ENCODE data around the gene WDR41.
"Not testable (repeated sequence)": the region's sequence is repeated elsewhere in the genome, so short reads cannot be mapped to it uniquely, and the experiment has no call there.

The WDR41 gene

GRCh38 chr5:77491783-77492652 lies at the start of gene WDR41:
Gene WDR41 (minus strand): TSS chr5:77492316. CDS start chr5:77492220, 96 bp downstream.
- H3K4me1 ChIP-seq (ENCODE audit: control insufficient read depth, insufficient read depth, low read length, unreplicated experiment), result peaks cover 14% of the 10 kb centered on the region
- H2AFZ ChIP-seq (ENCODE audit: low read length, unreplicated experiment), result peak within 1 kb of the TSS; percentile 90
- peak within 1 kb of the TSS; percentile 95 for H3K4me3 ChIP-seq (ENCODE audit: low read depth, low read length)
- peaks cover 36% of the 10 kb centered on the region for H3K79me2 ChIP-seq (ENCODE audit: control insufficient read depth, insufficient read depth, low read length, unreplicated experiment)
- H3K36me3 ChIP-seq (ENCODE audit: insufficient read depth, low read length), result peaks cover 11% of the 10 kb centered on the region; the same call in 1 of the 2 replicates
- no peaks in the 10 kb centered on the region for H3K27me3 ChIP-seq (ENCODE audit: insufficient read depth, low read length)
- H3K27ac ChIP-seq (ENCODE audit: low read depth, low read length), result peak within 1 kb of the TSS; percentile 90

- no peaks in the 10 kb centered on the region for H3K79me2 ChIP-seq (ENCODE audit: control insufficient read depth, insufficient read depth, low read length, unreplicated experiment)
- H3K27me3 ChIP-seq (ENCODE audit: insufficient read depth, low read length), result peaks cover 72% of the 10 kb centered on the region
- H3K27ac ChIP-seq (ENCODE audit: low read depth, low read length), result no peak overlapping the region
- H3K4me3 ChIP-seq (ENCODE audit: low read depth, low read length), result no peak overlapping the region
- no peaks in the 10 kb centered on the region for H3K4me1 ChIP-seq (ENCODE audit: control insufficient read depth, insufficient read depth, low read length, unreplicated experiment)
- no peak overlapping the region for H2AFZ ChIP-seq (ENCODE audit: low read length, unreplicated experiment)
- no peaks in the 10 kb centered on the region for H3K36me3 ChIP-seq (ENCODE audit: insufficient read depth, low read length)
Observed at GRCh38 chr5:77531297-77531696, 39.2 kb upstream of the WDR41 start.

- no peak overlapping the region for H2AFZ ChIP-seq (ENCODE audit: low read length, unreplicated experiment)
- no peak overlapping the region for H3K27ac ChIP-seq (ENCODE audit: low read depth, low read length)
- H3K27me3 ChIP-seq (ENCODE audit: insufficient read depth, low read length), result no peaks in the 10 kb centered on the region
- H3K36me3 ChIP-seq (ENCODE audit: insufficient read depth, low read length), result no peaks in the 10 kb centered on the region
- no peaks in the 10 kb centered on the region for H3K79me2 ChIP-seq (ENCODE audit: control insufficient read depth, insufficient read depth, low read length, unreplicated experiment)
- H3K4me3 ChIP-seq (ENCODE audit: low read depth, low read length), result no peak overlapping the region
- H3K4me1 ChIP-seq (ENCODE audit: control insufficient read depth, insufficient read depth, low read length, unreplicated experiment), result no peaks in the 10 kb centered on the region
Observed at GRCh38 chr5:77518304-77518703, 26.2 kb upstream of the WDR41 start.

GRCh38 chr5:77514457-77514856 lies 22.3 kb upstream of the WDR41 start:
- peaks cover 20% of the 10 kb centered on the region for H3K27me3 ChIP-seq (ENCODE audit: insufficient read depth, low read length)
- H3K27ac ChIP-seq (ENCODE audit: low read depth, low read length), result no peak overlapping the region
- no peak overlapping the region for H3K4me3 ChIP-seq (ENCODE audit: low read depth, low read length)
- no peaks in the 10 kb centered on the region for H3K79me2 ChIP-seq (ENCODE audit: control insufficient read depth, insufficient read depth, low read length, unreplicated experiment)
- H3K36me3 ChIP-seq (ENCODE audit: insufficient read depth, low read length), result no peaks in the 10 kb centered on the region
- no peak overlapping the region for H2AFZ ChIP-seq (ENCODE audit: low read length, unreplicated experiment)
- no peaks in the 10 kb centered on the region for H3K4me1 ChIP-seq (ENCODE audit: control insufficient read depth, insufficient read depth, low read length, unreplicated experiment)

- Histone ChIP-seq H3K4me3 (ENCODE audit: low read depth, low read length) (no peak overlapping the region), H3K36me3 (ENCODE audit: insufficient read depth, low read length) (no peaks in the 10 kb centered on the region)
Observed at GRCh38 chr5:77513321-77513720, 21.2 kb upstream of the WDR41 start.

GRCh38 chr5:77501132-77501531 lies 9.0 kb upstream of the WDR41 start:
- not testable (repeated sequence) for H3K36me3 ChIP-seq (ENCODE audit: insufficient read depth, low read length); H3K79me2 ChIP-seq (ENCODE audit: control insufficient read depth, insufficient read depth, low read length, unreplicated experiment); H3K27ac ChIP-seq (ENCODE audit: low read depth, low read length); H3K27me3 ChIP-seq (ENCODE audit: insufficient read depth, low read length); H3K4me1 ChIP-seq (ENCODE audit: control insufficient read depth, insufficient read depth, low read length, unreplicated experiment); H3K4me3 ChIP-seq (ENCODE audit: low read depth, low read length); H2AFZ ChIP-seq (ENCODE audit: low read length, unreplicated experiment)

More at GRCh38 chr5:77513321-77513720, 21.2 kb upstream of the WDR41 start:
- H3K79me2 ChIP-seq (ENCODE audit: control insufficient read depth, insufficient read depth, low read length, unreplicated experiment), result no peaks in the 10 kb centered on the region
- H2AFZ ChIP-seq (ENCODE audit: low read length, unreplicated experiment), result no peak overlapping the region
- peaks cover 31% of the 10 kb centered on the region for H3K27me3 ChIP-seq (ENCODE audit: insufficient read depth, low read length)
- no peak overlapping the region for H3K27ac ChIP-seq (ENCODE audit: low read depth, low read length)
- H3K4me1 ChIP-seq (ENCODE audit: control insufficient read depth, insufficient read depth, low read length, unreplicated experiment), result no peaks in the 10 kb centered on the region

GRCh38 chr5:77499973-77500372 lies 7.9 kb upstream of the WDR41 start:
- no peak overlapping the region for H2AFZ ChIP-seq (ENCODE audit: low read length, unreplicated experiment)
- no peak overlapping the region for H3K4me3 ChIP-seq (ENCODE audit: low read depth, low read length)
- no peaks in the 10 kb centered on the region for H3K36me3 ChIP-seq (ENCODE audit: insufficient read depth, low read length)
- H3K4me1 ChIP-seq (ENCODE audit: control insufficient read depth, insufficient read depth, low read length, unreplicated experiment), result no peaks in the 10 kb centered on the region
- no peak overlapping the region for H3K27ac ChIP-seq (ENCODE audit: low read depth, low read length)
- no peaks in the 10 kb centered on the region for H3K79me2 ChIP-seq (ENCODE audit: control insufficient read depth, insufficient read depth, low read length, unreplicated experiment)
- H3K27me3 ChIP-seq (ENCODE audit: insufficient read depth, low read length), result peaks cover 8% of the 10 kb centered on the region; the same call in 1 of the 2 replicates

GRCh38 chr5:77499441-77499840 lies 7.3 kb upstream of the WDR41 start:
- H3K4me3 ChIP-seq (ENCODE audit: low read depth, low read length), result no peak overlapping the region
- no peaks in the 10 kb centered on the region for H3K4me1 ChIP-seq (ENCODE audit: control insufficient read depth, insufficient read depth, low read length, unreplicated experiment)
- H2AFZ ChIP-seq (ENCODE audit: low read length, unreplicated experiment), result peak overlapping the region; percentile 30
- no peaks in the 10 kb centered on the region for H3K36me3 ChIP-seq (ENCODE audit: insufficient read depth, low read length)
- no peak overlapping the region for H3K27ac ChIP-seq (ENCODE audit: low read depth, low read length)
- peaks cover 8% of the 10 kb centered on the region; the same call in 1 of the 2 replicates for H3K27me3 ChIP-seq (ENCODE audit: insufficient read depth, low read length)
- no peaks in the 10 kb centered on the region for H3K79me2 ChIP-seq (ENCODE audit: control insufficient read depth, insufficient read depth, low read length, unreplicated experiment)

GRCh38 chr5:77498952-77499351 lies 6.8 kb upstream of the WDR41 start:
- Histone ChIP-seq H2AFZ (ENCODE audit: low read length, unreplicated experiment) (peak overlapping the region; percentile 30), H3K27me3 (ENCODE audit: insufficient read depth, low read length) (peaks cover 8% of the 10 kb centered on the region; the same call in 1 of the 2 replicates), H3K4me1 (ENCODE audit: control insufficient read depth, insufficient read depth, low read length, unreplicated experiment) (no peaks in the 10 kb centered on the region), H3K36me3 (ENCODE audit: insufficient read depth, low read length) (no peaks in the 10 kb centered on the region), H3K4me3 (ENCODE audit: low read depth, low read length) (no peak overlapping the region), H3K27ac (ENCODE audit: low read depth, low read length) (no peak overlapping the region), H3K79me2 (ENCODE audit: control insufficient read depth, insufficient read depth, low read length, unreplicated experiment) (no peaks in the 10 kb centered on the region)

- H3K36me3 ChIP-seq (ENCODE audit: insufficient read depth, low read length), result no peaks in the 10 kb centered on the region
- H3K27ac ChIP-seq (ENCODE audit: low read depth, low read length), result no peak overlapping the region
- peaks cover 10% of the 10 kb centered on the region for H3K79me2 ChIP-seq (ENCODE audit: control insufficient read depth, insufficient read depth, low read length, unreplicated experiment)
- no peak overlapping the region for H2AFZ ChIP-seq (ENCODE audit: low read length, unreplicated experiment)
- H3K4me3 ChIP-seq (ENCODE audit: low read depth, low read length), result no peak overlapping the region
- 0 out of 2 replicates have a peak, but pooled peaks cover 2% of the 10 kb centered on the region for H3K27me3 ChIP-seq (ENCODE audit: insufficient read depth, low read length)
- peaks cover 4% of the 10 kb centered on the region for H3K4me1 ChIP-seq (ENCODE audit: control insufficient read depth, insufficient read depth, low read length, unreplicated experiment)
Observed at GRCh38 chr5:77494935-77495334, 2.8 kb upstream of the WDR41 start.

GRCh38 chr5:77492653-77493000 lies 511 bp upstream of the WDR41 start:
- H3K4me1 ChIP-seq (ENCODE audit: control insufficient read depth, insufficient read depth, low read length, unreplicated experiment), result peaks cover 14% of the 10 kb centered on the region
- H3K27ac ChIP-seq (ENCODE audit: low read depth, low read length), result no peak overlapping the region
- H2AFZ ChIP-seq (ENCODE audit: low read length, unreplicated experiment), result no peak overlapping the region
- H3K27me3 ChIP-seq (ENCODE audit: insufficient read depth, low read length), result no peaks in the 10 kb centered on the region
- H3K79me2 ChIP-seq (ENCODE audit: control insufficient read depth, insufficient read depth, low read length, unreplicated experiment), result peaks cover 31% of the 10 kb centered on the region
- peaks cover 6% of the 10 kb centered on the region; the same call in 1 of the 2 replicates for H3K36me3 ChIP-seq (ENCODE audit: insufficient read depth, low read length)
- peak overlapping the region; percentile 95 for H3K4me3 ChIP-seq (ENCODE audit: low read depth, low read length)

Data from ACC112 (cell line).